Liver (tissue), 3 donors: Measurements from ENCODE around the gene CLEC16A.

Experiments
- ATF3 ChIP-seq: IDR thresholded peaks from 2 replicates; pipeline ENCODE4 v1.6.1; 2016; ENCODE audit warnings: antibody characterized with exemption
- CTCF ChIP-seq: fragments of 150-350 bp; IDR thresholded peaks from 2 replicates; pipeline ENCODE4 v1.5.1; 2017; ENCODE audit warnings: improper control_type of control experiment, low read depth, low read length; ENCODE audit not compliant: missing input control
- EGR1 ChIP-seq, 2 donors: IDR thresholded peaks; 2 replicates each; pipeline ENCODE4 v1.6.1; 2016 to 2018; ENCODE audit warnings: antibody characterized with exemption in 2 of 2, low read depth in 2 of 2
- FOXA1 ChIP-seq: IDR thresholded peaks from 2 replicates; pipeline ENCODE4 v1.6.1; 2016; ENCODE audit warnings: antibody characterized with exemption
- GABPA ChIP-seq, 2 donors: IDR thresholded peaks in 1 of 2; conservative IDR thresholded peaks in 1 of 2; 2 replicates each; pipeline ENCODE4 v1.6.1; 2016; ENCODE audit warnings: antibody characterized with exemption in 2 of 2, mild to moderate bottlenecking in 1 of 2, moderate library complexity in 1 of 2
- JUND ChIP-seq, 2 donors: IDR thresholded peaks; 2 replicates each; pipeline ENCODE4 v1.6.1; 2016; ENCODE audit warnings: antibody characterized with exemption in 2 of 2
- MAX ChIP-seq: IDR thresholded peaks from 2 replicates; pipeline ENCODE4 v1.6.1; 2016; ENCODE audit warnings: antibody characterized with exemption
- RAD21 ChIP-seq, 2 donors: IDR thresholded peaks; 2 replicates each; pipeline ENCODE4 v1.6.1; 2016; ENCODE audit warnings: antibody characterized with exemption in 2 of 2, mild to moderate bottlenecking in 2 of 2
- REST ChIP-seq: IDR thresholded peaks from 2 replicates; pipeline ENCODE4 v1.6.1; 2016; ENCODE audit warnings: antibody characterized with exemption, mild to moderate bottlenecking
- SP1 ChIP-seq: IDR thresholded peaks from 2 replicates; pipeline ENCODE4 v1.6.1; 2018; ENCODE audit warnings: antibody characterized with exemption, mild to moderate bottlenecking
- TAF1 ChIP-seq: conservative IDR thresholded peaks from 2 replicates; pipeline ENCODE4 v1.6.1; 2016; ENCODE audit warnings: antibody characterized with exemption, mild to moderate bottlenecking
- YY1 ChIP-seq: IDR thresholded peaks from 2 replicates; pipeline ENCODE4 v1.6.1; 2016; ENCODE audit warnings: antibody characterized with exemption, mild to moderate bottlenecking
- ZBTB33 ChIP-seq: IDR thresholded peaks from 2 replicates; pipeline ENCODE4 v1.6.1; 2016; ENCODE audit warnings: antibody characterized with exemption
- donor health status: healthy.
- donor health status: healthy.

DNA sequence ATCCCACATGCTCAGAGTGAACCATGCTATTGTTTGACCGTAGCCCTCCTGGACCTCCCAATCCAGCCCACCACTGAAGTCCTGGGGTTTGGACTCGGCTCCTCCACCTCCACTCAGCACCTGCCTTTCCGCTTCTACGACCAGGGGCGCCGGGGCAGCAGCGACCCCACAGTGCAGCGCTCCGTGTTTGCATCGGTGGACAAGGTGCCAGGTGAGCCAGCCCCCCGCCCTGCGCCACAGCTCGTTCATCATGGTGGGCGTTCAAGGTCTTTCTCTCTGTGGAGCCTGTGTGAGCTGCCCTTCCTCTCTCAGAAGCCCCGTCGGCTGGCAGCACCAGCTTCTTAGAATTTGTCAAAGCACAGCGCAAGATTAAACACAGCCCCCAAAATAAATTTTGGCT lies 181.6 kb downstream of the CLEC16A start:
- TF ChIP-seq CTCF (no peak), GABPA (IDR thresholded peaks at IDR 0.05 in 1 of 2, conservative IDR thresholded peaks at IDR 0.05 in 1 of 2) (no peak), TAF1 (no peak), ATF3 (no peak), MAX (no peak), ZBTB33 (no peak), RAD21 (IDR thresholded peaks at IDR 0.05) (no peak), YY1 (no peak), SP1 (no peak), REST (no peak), JUND (IDR thresholded peaks at IDR 0.05) (no peak), EGR1 (IDR thresholded peaks at IDR 0.05; ENCODE audit: low read depth in 2 of 2) (no peak), FOXA1 (no peak)
